ENCODE data around the gene SP110.

The SP110 gene

GRCh38 chr2:230258483-230258882 lies 38.7 kb upstream of the SP110 start:
- DNase-seq (ENCODE audit: low read depth) = no peak
- H3K4me3 ChIP-seq (ENCODE audit: low read length) = no peak overlapping the region
- TF ChIP-seq CTCF (IDR thresholded peaks at IDR 0.05; ENCODE audit: insufficient read depth, low read depth, low read length, missing control alignments) = no peak

- no peak overlapping the region for H3K4me3 ChIP-seq (ENCODE audit: low read length)
- DNase-seq (ENCODE audit: low read depth) = no peak
- TF ChIP-seq CTCF (IDR thresholded peaks at IDR 0.05; ENCODE audit: insufficient read depth, low read depth, low read length, missing control alignments) = no peak
Measured at GRCh38 chr2:230256733-230257332, 37.0 kb upstream of the SP110 start.

GRCh38 chr2:230254152-230254881 lies 34.5 kb upstream of the SP110 start:
- DNase-seq (ENCODE audit: low read depth) = no peak
- no peak for TF ChIP-seq CTCF (IDR thresholded peaks at IDR 0.05; ENCODE audit: insufficient read depth, low read depth, low read length, missing control alignments)
- H3K4me3 ChIP-seq (ENCODE audit: low read length) = no peak overlapping the region

- no peak overlapping the region for H3K4me3 ChIP-seq (ENCODE audit: low read length)
- no peak for DNase-seq (ENCODE audit: low read depth)
- TF ChIP-seq CTCF (IDR thresholded peaks at IDR 0.05; ENCODE audit: insufficient read depth, low read depth, low read length, missing control alignments) = no peak
Measured at GRCh38 chr2:230250231-230250630, 30.4 kb upstream of the SP110 start.

- TF ChIP-seq CTCF (IDR thresholded peaks at IDR 0.05; ENCODE audit: insufficient read depth, low read depth, low read length, missing control alignments) = no peak
- H3K4me3 ChIP-seq (ENCODE audit: low read length) = no peak overlapping the region
- DNase-seq (ENCODE audit: low read depth) = no peak
Measured at GRCh38 chr2:230246206-230246605, 26.4 kb upstream of the SP110 start.

GRCh38 chr2:230244211-230244610 lies 24.4 kb upstream of the SP110 start:
- DNase-seq (ENCODE audit: low read depth) = peak; percentile 30
- H3K4me3 ChIP-seq (ENCODE audit: low read length) = no peak overlapping the region
- TF ChIP-seq CTCF (IDR thresholded peaks at IDR 0.05; ENCODE audit: insufficient read depth, low read depth, low read length, missing control alignments) = no peak

- TF ChIP-seq CTCF (IDR thresholded peaks at IDR 0.05; ENCODE audit: insufficient read depth, low read depth, low read length, missing control alignments) = no peak
- no peak for DNase-seq (ENCODE audit: low read depth)
- H3K4me3 ChIP-seq (ENCODE audit: low read length) = no peak overlapping the region
Measured at GRCh38 chr2:230234845-230235244, 15.1 kb upstream of the SP110 start.
